ENCODE data around the gene SNX20.
A peak's percentile ranks its signal among the peaks of the same experiment; 100 is the strongest.

The SNX20 gene

GRCh38 chr16:50683689-50684374, 2.7 kb upstream of the SNX20 start:
- Histone ChIP-seq H3K79me2 (ENCODE audit: low read length) (no peaks in the 10 kb centered on the region), H4K20me1 (ENCODE audit: insufficient read depth, low read length) (no peaks in the 10 kb centered on the region), H3K4me3 (ENCODE audit: low read length) (peak overlapping the region; percentile 41; the same call in 1 of the 2 replicates), H3K4me2 (ENCODE audit: low read length) (peak overlapping the region; percentile 75), H3K4me1 (ENCODE audit: low read length) (peaks cover 53% of the 10 kb centered on the region), H3K27ac (ENCODE audit: low read length) (peak overlapping the region; percentile 40), H3K27me3 (ENCODE audit: low read depth, low read length) (no peaks in the 10 kb centered on the region), H3K9ac (ENCODE audit: low read length) (peak overlapping the region; percentile 10; the same call in 1 of the 2 replicates), H3K36me3 (replicated peaks; ENCODE audit: low read depth, low read length) (no peaks in the 10 kb centered on the region), H2AFZ (ENCODE audit: low read depth, low read length) (no peak overlapping the region; the same call in 1 of the 2 replicates), H3K9me3 (ENCODE audit: insufficient read depth, low read length) (no peaks in the 10 kb centered on the region)
- TF ChIP-seq EZH2phosphoT487 (IDR thresholded peaks at IDR 0.05; ENCODE audit: low read depth) (no peak), CTCF (IDR thresholded peaks at IDR 0.05; ENCODE audit: low read depth, low read length) (no peak)

GRCh38 chr16:50680556-50680893, 587 bp downstream of the SNX20 start:
- Histone ChIP-seq H3K36me3 (replicated peaks; ENCODE audit: low read depth, low read length) (peaks cover 8% of the 10 kb centered on the region), H2AFZ (ENCODE audit: low read depth, low read length) (no peak overlapping the region), H3K27ac (ENCODE audit: low read length) (peak overlapping the region; percentile 62; the same call in 1 of the 2 replicates), H3K27me3 (ENCODE audit: low read depth, low read length) (no peaks in the 10 kb centered on the region), H4K20me1 (ENCODE audit: insufficient read depth, low read length) (no peaks in the 10 kb centered on the region), H3K4me2 (ENCODE audit: low read length) (peak overlapping the region; percentile 95), H3K4me1 (ENCODE audit: low read length) (peaks cover 51% of the 10 kb centered on the region), H3K9ac (ENCODE audit: low read length) (peak overlapping the region; percentile 77), H3K79me2 (ENCODE audit: low read length) (no peaks in the 10 kb centered on the region), H3K4me3 (ENCODE audit: low read length) (peak overlapping the region; percentile 81), H3K9me3 (ENCODE audit: insufficient read depth, low read length) (no peaks in the 10 kb centered on the region)
- no peak for TF ChIP-seq EZH2phosphoT487 (IDR thresholded peaks at IDR 0.05; ENCODE audit: low read depth)
- no peak for TF ChIP-seq CTCF (IDR thresholded peaks at IDR 0.05; ENCODE audit: low read depth, low read length)

- H2AFZ ChIP-seq (ENCODE audit: low read depth, low read length) = no peak overlapping the region
- H4K20me1 ChIP-seq (ENCODE audit: insufficient read depth, low read length) = no peaks in the 10 kb centered on the region
- H3K9me3 ChIP-seq (ENCODE audit: insufficient read depth, low read length) = no peaks in the 10 kb centered on the region
- no peak for TF ChIP-seq CTCF (IDR thresholded peaks at IDR 0.05; ENCODE audit: low read depth, low read length)
- no peaks in the 10 kb centered on the region for H3K27me3 ChIP-seq (ENCODE audit: low read depth, low read length)
- no peaks in the 10 kb centered on the region for H3K79me2 ChIP-seq (ENCODE audit: low read length)
- peak overlapping the region; percentile 77; the same call in 1 of the 2 replicates for H3K9ac ChIP-seq (ENCODE audit: low read length)
- peaks cover 45% of the 10 kb centered on the region for H3K4me1 ChIP-seq (ENCODE audit: low read length)
- H3K4me3 ChIP-seq (ENCODE audit: low read length) = peak overlapping the region; percentile 81
- peaks cover 10% of the 10 kb centered on the region for H3K36me3 ChIP-seq (replicated peaks; ENCODE audit: low read depth, low read length)
- H3K4me2 ChIP-seq (ENCODE audit: low read length) = peak overlapping the region; percentile 95
- no peak overlapping the region for H3K27ac ChIP-seq (ENCODE audit: low read length)
These were observed 1.2 kb downstream of the SNX20 start for GRCh38 chr16:50679676-50680555.

- Histone ChIP-seq H3K27ac (ENCODE audit: low read length) (no peak overlapping the region), H4K20me1 (ENCODE audit: insufficient read depth, low read length) (no peaks in the 10 kb centered on the region), H2AFZ (ENCODE audit: low read depth, low read length) (no peak overlapping the region), H3K27me3 (ENCODE audit: low read depth, low read length) (no peaks in the 10 kb centered on the region), H3K36me3 (replicated peaks; ENCODE audit: low read depth, low read length) (peaks cover 17% of the 10 kb centered on the region), H3K4me2 (ENCODE audit: low read length) (no peak overlapping the region), H3K79me2 (ENCODE audit: low read length) (no peaks in the 10 kb centered on the region), H3K4me1 (ENCODE audit: low read length) (peaks cover 39% of the 10 kb centered on the region), H3K9me3 (ENCODE audit: insufficient read depth, low read length) (no peaks in the 10 kb centered on the region), H3K4me3 (ENCODE audit: low read length) (no peak overlapping the region), H3K9ac (ENCODE audit: low read length) (no peak overlapping the region)
- TF ChIP-seq EZH2phosphoT487 (IDR thresholded peaks at IDR 0.05; ENCODE audit: low read depth) (no peak), CTCF (IDR thresholded peaks at IDR 0.05; ENCODE audit: low read depth, low read length) (no peak)
These were observed 1.8 kb downstream of the SNX20 start for GRCh38 chr16:50679266-50679665.

All from OCI-LY3 (cell line).